Brain microvascular endothelial cell (primary cell): ENCODE measurements around the gene POLR3G.

Source experiments
- DNase-seq: peaks from one replicate; pipeline ENCODE4 v3.0.0-alpha.2; 2020
- H3K27ac ChIP-seq: fragments of 250-450 bp; sonication (Bioruptor Pico); 2 replicates; pipeline ENCODE4 v1.5.1; 2020; ENCODE audit warnings: mild to moderate bottlenecking, moderate library complexity
- H3K27me3 ChIP-seq: fragments of 250-450 bp; sonication (Bioruptor Pico); replicated peaks from 2 replicates; pipeline ENCODE4 v1.5.1; 2020; ENCODE audit warnings: mild to moderate bottlenecking
- H3K36me3 ChIP-seq: fragments of 250-450 bp; sonication (Bioruptor Pico); replicated peaks from 2 replicates; pipeline ENCODE4 v1.5.1; 2020; ENCODE audit warnings: mild to moderate bottlenecking
- H3K4me3 ChIP-seq: 2 replicates; pipeline ENCODE4 v1.5.1; 2011; ENCODE audit warnings: low read depth, mild to moderate bottlenecking, control low read depth, low read length, moderate library complexity
- CTCF ChIP-seq: IDR thresholded peaks from 2 replicates; pipeline ENCODE4 v1.5.1; 2011; ENCODE audit warnings: low read depth, mild to moderate bottlenecking, moderate library complexity, low read length, control low read depth, inconsistent platforms; ENCODE audit errors: missing control alignments
- in situ Hi-C: cut with HindIII; loops from 2 replicates; pipeline ENCODE4 v1.10.0; 2017; ENCODE audit warnings: low sequenced_read_pairs, low pct_ligation_motif_present

Gene POLR3G

GRCh38 chr5:90560771-90561170 is 86.1 kb downstream of the POLR3G start:
- no peak overlapping the region for H3K4me3 ChIP-seq
- H3K36me3 ChIP-seq = no peaks in the 10 kb centered on the region
- H3K27me3 ChIP-seq = peaks cover 47% of the 10 kb centered on the region
- in situ Hi-C loops = no loop called here
- no peak for DNase-seq
- H3K27ac ChIP-seq = no peak overlapping the region
- TF ChIP-seq CTCF = no peak

GRCh38 chr5:90561766-90562165 is 87.1 kb downstream of the POLR3G start:
- no peaks in the 10 kb centered on the region for H3K36me3 ChIP-seq
- no peak for DNase-seq
- TF ChIP-seq CTCF = no peak
- peaks cover 39% of the 10 kb centered on the region for H3K27me3 ChIP-seq
- in situ Hi-C loops = no loop called here
- no peak overlapping the region for H3K27ac ChIP-seq
- no peak overlapping the region for H3K4me3 ChIP-seq

- Histone ChIP-seq H3K36me3 (no peaks in the 10 kb centered on the region), H3K27me3 (peaks cover 33% of the 10 kb centered on the region), H3K27ac (no peak overlapping the region), H3K4me3 (no peak overlapping the region)
- in situ Hi-C loops = no loop called here
- no peak for TF ChIP-seq CTCF
- no peak for DNase-seq
These were observed 87.7 kb downstream of the POLR3G start for GRCh38 chr5:90562341-90562740.

- peaks cover 25% of the 10 kb centered on the region for H3K27me3 ChIP-seq
- H3K27ac ChIP-seq = no peak overlapping the region
- in situ Hi-C loops = no loop called here
- H3K4me3 ChIP-seq = no peak overlapping the region
- DNase-seq = no peak
- H3K36me3 ChIP-seq = no peaks in the 10 kb centered on the region
- TF ChIP-seq CTCF = no peak
These were observed 88.4 kb downstream of the POLR3G start for GRCh38 chr5:90563108-90563507.
